Skin of body (tissue), 2 donors: ENCODE results near the gene TMEM191B. TPM values are rescaled to one million over a fixed set of nuclear protein-coding genes. Genes with fewer than 3 reads are reported as not detected.
"Not testable (repeated sequence)": the region's sequence is repeated elsewhere in the genome, so short reads cannot be mapped to it uniquely, and the experiment has no call there.

Experiments
- DNase-seq: peaks from one replicate; lab custom pipeline; 2025; lab: John Stamatoyannopoulos, UW
- total RNA-seq: library from RNA; depleted of rRNA; stranded (reverse); fragments of >200 nt; gene quantifications from one replicate; pipeline ENCODE4 v1.2.3, GENCODE V29; 2014

Gene TMEM191B
- total RNA-seq, result 0.59 TPM

- not testable (repeated sequence) for DNase-seq
Measured at GRCh38 chr22:18527752-18528596, at the start of gene TMEM191B. TSS of gene TMEM191B (plus strand) at chr22:18527802. CDS start at chr22:18527981, 179 bp downstream.

GRCh38 chr22:18496227-18496626 lies 31.4 kb upstream of the TMEM191B start:
- not testable (repeated sequence) for DNase-seq

GRCh38 chr22:18511327-18511726 lies 16.3 kb upstream of the TMEM191B start:
- not testable (repeated sequence) for DNase-seq

DNA sequence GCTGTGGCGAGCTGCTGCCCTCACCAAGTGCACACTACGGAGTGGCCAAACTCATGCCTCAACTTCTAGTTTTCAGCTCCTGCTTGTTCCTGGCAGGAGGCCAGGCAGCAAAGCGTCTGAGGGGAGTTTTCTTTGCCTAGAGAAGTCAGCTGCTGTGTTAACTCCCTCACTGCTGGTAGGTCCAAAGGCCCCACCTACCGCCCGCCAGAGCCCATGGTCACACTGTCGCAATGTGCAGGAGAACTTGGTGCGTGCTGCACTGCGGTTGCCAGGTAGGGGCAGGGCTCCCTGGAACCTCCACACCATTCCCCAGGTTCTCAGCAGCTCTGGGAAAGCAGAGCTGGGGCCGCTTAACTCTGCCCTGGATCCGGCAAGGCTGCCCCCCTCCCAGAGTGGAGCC lies 15.2 kb upstream of the TMEM191B start:
- DNase-seq, result not testable (repeated sequence)

- DNase-seq, result not testable (repeated sequence)
Measured at GRCh38 chr22:18513454-18513853, 14.1 kb upstream of the TMEM191B start.

DNA sequence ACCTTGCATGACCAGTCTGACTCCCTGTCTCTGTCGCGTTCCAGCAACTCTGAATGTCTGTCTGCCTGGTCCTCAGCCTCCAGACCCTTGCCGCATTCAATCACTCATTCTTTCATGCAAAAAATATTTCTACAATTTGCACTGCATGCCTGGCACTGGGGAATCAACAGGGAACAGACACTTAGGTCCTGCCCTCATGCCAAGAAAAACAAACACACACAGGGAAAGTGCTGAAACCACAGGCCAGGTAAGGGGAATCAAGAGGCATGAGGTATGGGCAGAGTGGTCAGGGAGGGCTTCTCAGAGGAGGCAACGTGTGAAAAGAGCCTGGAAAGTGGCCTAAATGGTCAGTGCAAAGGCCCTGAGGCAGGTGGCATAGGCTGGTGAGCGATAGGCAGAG lies 9.5 kb upstream of the TMEM191B start, which contains the start of gene GGTLC3:
GGTLC3 (minus strand) TSS at position 101 of the 400 bp plus-strand sequence. CDS start 264 bp downstream, outside the sequence.
- not testable (repeated sequence) for DNase-seq

DNA sequence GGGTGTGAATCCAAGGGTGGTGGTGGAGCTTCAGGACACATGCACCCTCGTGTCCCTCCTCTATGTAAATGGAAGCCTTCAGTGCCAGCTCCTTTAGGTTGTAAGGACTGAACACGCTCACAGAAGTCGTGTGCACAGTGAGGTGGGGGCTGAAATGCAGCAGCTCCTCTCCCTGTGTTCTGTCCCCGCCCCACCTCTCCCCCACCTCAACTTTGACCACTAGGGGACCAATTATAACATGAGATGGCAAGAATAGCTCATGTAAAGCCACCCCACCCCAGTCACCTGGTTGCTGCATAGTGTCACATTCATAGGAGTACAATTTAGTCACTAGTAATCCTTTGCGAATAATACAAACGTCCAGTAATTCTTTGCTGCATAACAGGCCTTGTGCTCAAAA lies 4.8 kb upstream of the TMEM191B start:
- not testable (repeated sequence) for DNase-seq

DNA sequence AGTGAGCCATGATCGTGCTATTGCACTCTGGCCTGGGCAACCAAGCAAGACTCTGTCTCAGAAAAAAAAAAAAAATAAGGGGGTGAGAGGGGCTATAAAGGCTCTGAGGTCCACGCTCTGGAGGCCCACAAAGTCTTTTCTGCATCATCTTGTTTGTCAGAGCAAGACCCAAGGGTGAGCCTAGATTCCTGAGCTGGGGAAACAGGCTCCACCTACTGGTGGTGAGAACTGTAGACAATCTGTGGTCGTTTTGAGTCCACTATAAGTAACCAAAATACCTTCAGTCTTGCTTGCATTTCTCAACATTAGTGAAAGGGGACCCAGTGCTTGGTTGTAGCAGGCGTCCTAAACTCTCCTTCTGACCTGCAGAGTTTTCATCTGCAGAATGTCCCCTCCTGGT lies 4.3 kb upstream of the TMEM191B start:
- not testable (repeated sequence) for DNase-seq

DNA sequence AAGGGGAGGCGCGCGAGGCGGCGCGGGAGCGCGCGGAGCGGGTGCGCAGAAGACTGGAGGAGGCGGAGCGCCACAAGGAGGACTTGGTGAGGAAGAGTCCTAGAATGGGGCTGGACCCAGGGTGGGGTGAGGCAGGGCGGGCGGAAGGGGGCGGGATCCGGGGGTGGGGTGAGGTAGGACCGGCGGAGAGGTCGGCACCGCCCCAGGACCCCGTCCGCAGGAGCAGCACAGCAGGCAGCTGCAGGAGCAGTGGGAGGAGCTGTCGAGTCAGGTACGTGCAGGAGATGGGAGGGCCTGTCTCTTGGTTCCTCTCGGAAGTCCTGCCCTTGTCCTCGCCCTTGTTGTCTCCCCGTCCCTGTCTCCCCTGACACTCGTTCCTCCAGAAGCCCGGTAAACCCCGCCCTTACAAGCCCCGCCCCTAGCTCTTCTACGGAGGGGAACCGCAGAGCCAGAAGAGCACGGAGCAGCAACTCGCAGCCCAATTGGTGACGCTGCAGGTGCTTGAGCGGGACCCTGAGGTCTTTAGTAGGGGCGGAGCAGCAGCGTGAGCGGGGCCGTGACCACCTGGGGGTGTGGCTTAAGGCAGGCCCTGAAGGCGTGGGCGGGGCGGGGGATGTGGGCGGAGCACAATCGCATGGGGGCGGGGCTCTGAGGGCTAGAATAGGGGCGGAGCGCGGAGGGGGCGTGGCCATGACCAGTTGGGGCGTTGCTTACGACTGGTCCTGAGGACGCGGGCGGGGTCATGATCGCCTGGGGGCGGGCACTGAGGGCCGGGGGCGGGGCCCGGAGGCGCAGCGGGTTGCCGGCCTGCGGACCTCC lies 1.2 kb downstream of the TMEM191B start:
- not testable (repeated sequence) for DNase-seq

GRCh38 chr22:18529416-18530145 lies 2.0 kb downstream of the TMEM191B start:
- DNase-seq, result not testable (repeated sequence)

GRCh38 chr22:18533633-18534032 lies 6.0 kb downstream of the TMEM191B start:
- not testable (repeated sequence) for DNase-seq

DNA sequence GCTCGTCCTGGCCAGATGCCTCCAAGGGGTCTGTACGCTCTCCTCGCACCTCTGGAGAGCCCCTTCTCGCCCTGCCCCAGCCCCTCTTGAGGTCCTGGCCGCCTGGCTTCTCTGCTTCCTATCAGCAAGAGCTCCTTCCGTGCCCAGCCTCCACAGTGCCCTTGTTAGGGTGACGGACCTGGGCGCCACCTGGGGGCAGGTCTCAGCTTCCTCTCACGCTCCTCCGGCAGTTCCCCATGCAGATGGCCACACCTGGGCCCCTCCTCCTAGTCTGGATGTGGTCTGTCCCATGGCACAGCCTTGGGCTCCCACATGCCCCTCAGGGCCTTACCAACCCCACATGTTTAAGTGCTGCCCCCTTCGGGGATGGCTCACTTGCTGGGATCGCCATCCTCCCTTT lies 6.7 kb downstream of the TMEM191B start:
- not testable (repeated sequence) for DNase-seq

DNA sequence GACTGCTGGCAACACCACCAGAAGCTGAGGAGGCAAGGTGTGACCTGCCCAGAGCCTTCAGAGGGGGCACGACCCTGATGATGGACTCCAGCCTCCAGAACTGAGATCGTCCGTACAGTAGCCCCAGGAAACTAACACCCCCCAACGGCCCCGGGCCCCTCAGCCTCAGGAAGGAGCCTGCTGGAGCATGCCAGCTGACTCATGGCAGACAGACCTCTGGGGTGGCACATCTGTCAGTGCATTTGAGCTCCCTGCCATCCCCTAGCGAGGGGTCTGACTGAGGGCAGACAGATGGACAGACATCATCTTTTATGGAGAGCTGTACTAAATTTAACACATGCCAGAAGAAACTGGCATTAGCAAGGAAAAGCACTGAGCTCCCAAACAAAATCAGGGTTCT lies 12.4 kb downstream of the TMEM191B start:
- not testable (repeated sequence) for DNase-seq

- DNase-seq, result not testable (repeated sequence)
Measured at GRCh38 chr22:18543400-18543799, 15.8 kb downstream of the TMEM191B start.

GRCh38 chr22:18544615-18545014 lies 17.0 kb downstream of the TMEM191B start:
- DNase-seq, result not testable (repeated sequence)

GRCh38 chr22:18549458-18550179 lies 22.0 kb downstream of the TMEM191B start:
- DNase-seq, result not testable (repeated sequence)

DNA sequence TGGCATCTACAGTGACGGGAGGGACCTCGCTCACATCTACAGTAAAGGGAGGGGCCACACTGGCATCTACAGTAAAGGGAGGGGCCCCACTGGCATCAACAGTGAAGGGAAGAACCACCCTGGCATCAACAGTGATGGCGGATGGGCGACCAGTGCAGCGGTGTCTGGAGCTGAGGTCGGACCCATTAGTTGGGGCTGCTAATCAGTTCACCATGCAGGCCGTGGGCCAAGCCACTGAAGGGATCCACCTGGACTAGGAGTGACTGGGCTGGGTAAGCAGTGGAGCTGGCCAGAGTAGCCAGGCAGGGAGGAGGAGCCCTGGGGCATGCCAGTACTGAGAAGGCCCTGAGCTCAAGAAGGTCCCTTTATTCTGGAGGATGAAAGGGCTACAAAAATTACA lies 23.4 kb downstream of the TMEM191B start:
- DNase-seq, result not testable (repeated sequence)

DNA sequence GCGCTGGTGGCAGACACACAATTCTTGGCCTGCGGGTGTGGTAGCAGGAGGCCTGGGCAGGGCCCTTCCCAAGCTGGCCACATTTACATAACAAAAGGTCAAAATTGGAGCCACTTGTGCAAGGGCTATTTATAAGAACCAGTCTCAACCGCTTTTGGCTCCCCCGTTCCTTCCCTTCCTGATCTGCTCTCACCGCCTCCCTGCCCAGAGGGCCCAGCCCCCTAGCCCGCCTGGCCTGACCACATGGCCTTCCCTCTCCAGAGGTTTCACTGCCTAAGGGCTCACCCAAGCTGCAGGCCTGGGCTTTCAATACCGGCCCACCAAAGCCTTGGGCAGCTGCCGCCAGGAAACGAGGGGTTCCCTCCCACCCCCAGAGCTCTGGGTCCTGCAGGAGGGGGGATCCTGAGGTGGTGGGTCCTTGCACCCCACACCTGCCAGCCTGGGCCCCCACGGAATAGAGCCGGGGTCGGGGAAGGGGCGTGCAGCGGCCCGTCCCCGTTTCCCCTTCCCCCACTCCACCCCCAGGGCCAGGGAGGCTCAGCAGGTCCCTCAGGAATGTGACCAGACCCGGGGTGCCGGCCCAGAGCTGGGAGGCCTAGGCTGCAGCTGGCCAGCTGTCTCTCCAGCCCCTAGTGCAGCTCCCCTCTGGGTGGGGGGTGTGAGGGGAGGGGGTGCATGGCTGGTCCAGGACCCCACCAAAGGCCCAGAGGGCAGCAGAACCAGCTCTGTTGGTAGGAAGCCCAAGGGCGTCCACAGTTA lies 25.4 kb downstream of the TMEM191B start:
- DNase-seq, result not testable (repeated sequence)
